Suprapubic skin (tissue), 4 donors: ENCODE data around the gene HBD. TPM values are rescaled to one million over a fixed set of nuclear protein-coding genes. Genes with fewer than 3 reads are reported as not detected.

Experiments
- DNase-seq, 2 donors: peaks; one replicate each; pipeline ENCODE4 v3.0.0-alpha.2; 2019; ENCODE audit warnings: low spot score in 2 of 2
- H3K27ac ChIP-seq: fragments of 200-600 bp; sonication (generic); one replicate; pipeline ENCODE4 v1.5.1; 2019
- H3K27me3 ChIP-seq: fragments of 200-600 bp; sonication (generic); one replicate; pipeline ENCODE4 v1.5.1; 2019
- H3K36me3 ChIP-seq: fragments of 200-600 bp; sonication (generic); one replicate; pipeline ENCODE4 v1.5.1; 2019
- H3K4me1 ChIP-seq: fragments of 200-600 bp; sonication (generic); one replicate; pipeline ENCODE4 v1.5.1; 2019
- H3K4me3 ChIP-seq: fragments of 200-600 bp; sonication (generic); one replicate; pipeline ENCODE4 v1.5.1; 2019; ENCODE audit warnings: mild to moderate bottlenecking
- H3K9me3 ChIP-seq: fragments of 200-600 bp; sonication (generic); one replicate; pipeline ENCODE4 v1.5.1; 2019
- EP300 ChIP-seq: sonication (generic); formaldehyde crosslinking; IDR thresholded peaks from one replicate; pipeline ENCODE4 v1.6.1; 2017; ENCODE audit warnings: antibody characterized with exemption
- POLR2A ChIP-seq, 2 donors: fragments of 450-650 bp; IDR thresholded peaks; one replicate each; pipeline ENCODE4 v1.6.1; 2017; ENCODE audit warnings: antibody characterized with exemption in 2 of 2, mild to moderate bottlenecking in 2 of 2, moderate library complexity in 2 of 2
- POLR2AphosphoS5 ChIP-seq, 3 donors: sonication (generic); formaldehyde crosslinking; IDR thresholded peaks; one replicate each; pipeline ENCODE4 v1.6.1; 2017; ENCODE audit warnings: antibody characterized with exemption in 3 of 3
- WGBS: methylation state at CpG from one replicate; pipeline ENCODE4 v1.1.5; 2018; 5-methylcytosine and 5-hydroxymethylcytosine counted together
- total RNA-seq, 4 donors: library from RNA; depleted of rRNA; stranded (reverse); fragments of >200 nt; gene quantifications; one replicate each; pipeline ENCODE4 v1.1.0, GENCODE V29; 2016
- TF ChIP-seq, protein P1 (sequence below), 2 donors: fragments of 200-600 bp in 1 of 2; fragments of 450-650 bp in 1 of 2; sonication (generic) in 1 of 2; IDR thresholded peaks; one replicate each; pipeline ENCODE4 v1.5.1; 2016 to 2019; ENCODE audit warnings: antibody characterized with exemption in 2 of 2, mild to moderate bottlenecking in 1 of 2, moderate library complexity in 1 of 2

The HBD gene
- total RNA-seq, 4 donors from 2014 or later = not detected

DNA sequence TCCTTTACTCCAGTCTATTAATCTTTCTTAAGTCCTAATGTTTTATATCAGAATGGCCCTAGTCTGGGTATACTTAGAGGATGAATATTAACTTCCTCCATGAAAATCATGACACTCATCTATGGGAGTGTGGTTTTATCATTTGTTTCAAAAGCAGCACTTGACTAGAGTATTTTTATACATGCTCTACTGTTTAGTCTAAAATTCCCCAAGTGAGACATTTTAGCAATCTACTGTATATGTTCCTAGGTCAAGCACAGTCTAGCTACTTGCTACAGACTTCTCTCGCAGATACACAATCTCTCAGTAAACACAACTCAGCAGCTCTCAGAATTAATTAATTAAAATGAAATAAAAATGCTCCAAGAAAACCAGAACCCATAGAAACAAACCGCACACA, 4.5 kb downstream of the HBD start:
- Histone ChIP-seq H3K27me3 (no peaks in the 10 kb centered on the region), H3K4me1 (no peaks in the 10 kb centered on the region), H3K4me3 (no peak overlapping the region), H3K9me3 (no peaks in the 10 kb centered on the region), H3K36me3 (no peaks in the 10 kb centered on the region), H3K27ac (no peak overlapping the region)
- TF ChIP-seq POLR2A (IDR thresholded peaks at IDR 0.05) (no peak), EP300 (no peak), POLR2AphosphoS5 (IDR thresholded peaks at IDR 0.05) (no peak)
- TF ChIP-seq, protein P1, sequence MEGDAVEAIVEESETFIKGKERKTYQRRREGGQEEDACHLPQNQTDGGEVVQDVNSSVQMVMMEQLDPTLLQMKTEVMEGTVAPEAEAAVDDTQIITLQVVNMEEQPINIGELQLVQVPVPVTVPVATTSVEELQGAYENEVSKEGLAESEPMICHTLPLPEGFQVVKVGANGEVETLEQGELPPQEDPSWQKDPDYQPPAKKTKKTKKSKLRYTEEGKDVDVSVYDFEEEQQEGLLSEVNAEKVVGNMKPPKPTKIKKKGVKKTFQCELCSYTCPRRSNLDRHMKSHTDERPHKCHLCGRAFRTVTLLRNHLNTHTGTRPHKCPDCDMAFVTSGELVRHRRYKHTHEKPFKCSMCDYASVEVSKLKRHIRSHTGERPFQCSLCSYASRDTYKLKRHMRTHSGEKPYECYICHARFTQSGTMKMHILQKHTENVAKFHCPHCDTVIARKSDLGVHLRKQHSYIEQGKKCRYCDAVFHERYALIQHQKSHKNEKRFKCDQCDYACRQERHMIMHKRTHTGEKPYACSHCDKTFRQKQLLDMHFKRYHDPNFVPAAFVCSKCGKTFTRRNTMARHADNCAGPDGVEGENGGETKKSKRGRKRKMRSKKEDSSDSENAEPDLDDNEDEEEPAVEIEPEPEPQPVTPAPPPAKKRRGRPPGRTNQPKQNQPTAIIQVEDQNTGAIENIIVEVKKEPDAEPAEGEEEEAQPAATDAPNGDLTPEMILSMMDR (IDR thresholded peaks at IDR 0.05) = no peak
- DNase-seq = no peak
- 89% methylated on average over 2 of the region's 2 CpGs for WGBS

GRCh38 chr11:5229356-5229755, 4.9 kb downstream of the HBD start:
- H3K27ac ChIP-seq = no peak overlapping the region

GRCh38 chr11:5228124-5228523, 6.2 kb downstream of the HBD start:
- WGBS = 35% methylated on average over 5 of the region's 5 CpGs
- H3K4me1 ChIP-seq = no peaks in the 10 kb centered on the region
- H3K9me3 ChIP-seq = no peaks in the 10 kb centered on the region
- TF ChIP-seq EP300 (no peak), POLR2A (IDR thresholded peaks at IDR 0.05) (no peak), POLR2AphosphoS5 (IDR thresholded peaks at IDR 0.05) (no peak)
- TF ChIP-seq, protein P1 (IDR thresholded peaks at IDR 0.05) = no peak
- no peak overlapping the region for H3K4me3 ChIP-seq
- no peak overlapping the region for H3K27ac ChIP-seq
- H3K27me3 ChIP-seq = no peaks in the 10 kb centered on the region
- no peaks in the 10 kb centered on the region for H3K36me3 ChIP-seq
- DNase-seq = no peak

More at GRCh38 chr11:5229356-5229755, 4.9 kb downstream of the HBD start:
- Histone ChIP-seq H3K4me3 (no peak overlapping the region), H3K9me3 (no peaks in the 10 kb centered on the region), H3K4me1 (no peaks in the 10 kb centered on the region), H3K36me3 (no peaks in the 10 kb centered on the region), H3K27me3 (no peaks in the 10 kb centered on the region)
- no peak for DNase-seq
- TF ChIP-seq, protein P1 (IDR thresholded peaks at IDR 0.05) = no peak
- 82% methylated on average over 1 of the region's 1 CpG for WGBS

GRCh38 chr11:5227681-5228080, 6.6 kb downstream of the HBD start:
- Histone ChIP-seq H3K4me1 (no peaks in the 10 kb centered on the region), H3K4me3 (no peak overlapping the region), H3K9me3 (no peaks in the 10 kb centered on the region), H3K27ac (no peak overlapping the region), H3K36me3 (no peaks in the 10 kb centered on the region), H3K27me3 (no peaks in the 10 kb centered on the region)
- TF ChIP-seq, protein P1 (IDR thresholded peaks at IDR 0.05) = no peak
- no peak for TF ChIP-seq EP300
- TF ChIP-seq POLR2A (IDR thresholded peaks at IDR 0.05) = no peak
- TF ChIP-seq POLR2AphosphoS5 (IDR thresholded peaks at IDR 0.05) = no peak
- no peak for DNase-seq
- 37% methylated on average over 1 of the region's 1 CpG for WGBS

DNA sequence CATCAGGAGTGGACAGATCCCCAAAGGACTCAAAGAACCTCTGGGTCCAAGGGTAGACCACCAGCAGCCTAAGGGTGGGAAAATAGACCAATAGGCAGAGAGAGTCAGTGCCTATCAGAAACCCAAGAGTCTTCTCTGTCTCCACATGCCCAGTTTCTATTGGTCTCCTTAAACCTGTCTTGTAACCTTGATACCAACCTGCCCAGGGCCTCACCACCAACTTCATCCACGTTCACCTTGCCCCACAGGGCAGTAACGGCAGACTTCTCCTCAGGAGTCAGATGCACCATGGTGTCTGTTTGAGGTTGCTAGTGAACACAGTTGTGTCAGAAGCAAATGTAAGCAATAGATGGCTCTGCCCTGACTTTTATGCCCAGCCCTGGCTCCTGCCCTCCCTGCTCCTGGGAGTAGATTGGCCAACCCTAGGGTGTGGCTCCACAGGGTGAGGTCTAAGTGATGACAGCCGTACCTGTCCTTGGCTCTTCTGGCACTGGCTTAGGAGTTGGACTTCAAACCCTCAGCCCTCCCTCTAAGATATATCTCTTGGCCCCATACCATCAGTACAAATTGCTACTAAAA, 7.5 kb downstream of the HBD start, which contains the start of gene HBB:
Gene HBB, minus strand, starts transcription at position 340 of the 579 bp plus-strand sequence. Its CDS starts 50 bp downstream, at position 290.
- Histone ChIP-seq H3K27ac (no peak within 1 kb of the TSS), H3K4me1 (no peaks in the 10 kb centered on the region), H3K27me3 (no peaks in the 10 kb centered on the region), H3K36me3 (no peaks in the 10 kb centered on the region), H3K4me3 (no peak within 1 kb of the TSS), H3K9me3 (no peaks in the 10 kb centered on the region)
- TF ChIP-seq EP300 (no peak), POLR2A (IDR thresholded peaks at IDR 0.05) (no peak)
- no peak for DNase-seq
- WGBS = 73% methylated on average over 3 of the region's 3 CpGs

DNA sequence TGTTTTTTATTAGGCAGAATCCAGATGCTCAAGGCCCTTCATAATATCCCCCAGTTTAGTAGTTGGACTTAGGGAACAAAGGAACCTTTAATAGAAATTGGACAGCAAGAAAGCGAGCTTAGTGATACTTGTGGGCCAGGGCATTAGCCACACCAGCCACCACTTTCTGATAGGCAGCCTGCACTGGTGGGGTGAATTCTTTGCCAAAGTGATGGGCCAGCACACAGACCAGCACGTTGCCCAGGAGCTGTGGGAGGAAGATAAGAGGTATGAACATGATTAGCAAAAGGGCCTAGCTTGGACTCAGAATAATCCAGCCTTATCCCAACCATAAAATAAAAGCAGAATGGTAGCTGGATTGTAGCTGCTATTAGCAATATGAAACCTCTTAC, 8.8 kb downstream of the HBD start:
- no peaks in the 10 kb centered on the region for H3K9me3 ChIP-seq
- 73% methylated on average over 2 of the region's 2 CpGs for WGBS
- no peak for DNase-seq
- H3K4me3 ChIP-seq = no peak overlapping the region
- no peaks in the 10 kb centered on the region for H3K4me1 ChIP-seq
- no peak overlapping the region for H3K27ac ChIP-seq
- H3K36me3 ChIP-seq = no peaks in the 10 kb centered on the region
- no peaks in the 10 kb centered on the region for H3K27me3 ChIP-seq
- TF ChIP-seq EP300 (no peak), POLR2AphosphoS5 (IDR thresholded peaks at IDR 0.05) (no peak), POLR2A (IDR thresholded peaks at IDR 0.05) (no peak)
- TF ChIP-seq, protein P1 (IDR thresholded peaks at IDR 0.05) = no peak
